Stromal cell of bone marrow (primary cell): ENCODE results near the gene SLC15A3.
"Not testable (repeated sequence)": the region's sequence is repeated elsewhere in the genome, so short reads cannot be mapped to it uniquely, and the experiment has no call there.

ENCODE experiments used
- DNase-seq: peaks from one replicate; pipeline ENCODE4 v3.0.0-alpha.2; 2012; ENCODE audit warnings: low read depth

Gene SLC15A3

GRCh38 chr11:60913793-60914632, 38.0 kb downstream of the SLC15A3 start, which contains the start of gene TMEM109:
TMEM109 (plus strand) TSS chr11:60914158; CDS start chr11:60919694, 5,536 bp downstream.
- peak; percentile 85 for DNase-seq

- DNase-seq, result no peak
Observed at GRCh38 chr11:60912851-60913528, 39.0 kb downstream of the SLC15A3 start.

GRCh38 chr11:60912223-60912850, 39.6 kb downstream of the SLC15A3 start:
- DNase-seq, result no peak

GRCh38 chr11:60910711-60911380, 41.1 kb downstream of the SLC15A3 start:
- no peak for DNase-seq

- no peak for DNase-seq
Observed at GRCh38 chr11:60910281-60910687, 41.7 kb downstream of the SLC15A3 start.

- DNase-seq, result not testable (repeated sequence)
Observed at GRCh38 chr11:60909680-60910280, 42.2 kb downstream of the SLC15A3 start.

- DNase-seq, result no peak
Observed at GRCh38 chr11:60908803-60909202, 43.2 kb downstream of the SLC15A3 start.

GRCh38 chr11:60906132-60906972, 45.6 kb downstream of the SLC15A3 start, which contains the start of gene PRPF19:
PRPF19 (minus strand) TSS chr11:60906585; CDS start chr11:60906382, 203 bp downstream.
- DNase-seq, result peak; percentile 93

- peak; percentile 36 for DNase-seq
Observed at GRCh38 chr11:60905551-60906113, 46.3 kb downstream of the SLC15A3 start.

GRCh38 chr11:60905047-60905446, 46.9 kb downstream of the SLC15A3 start:
- no peak for DNase-seq

GRCh38 chr11:60902625-60903024, 49.4 kb downstream of the SLC15A3 start:
- DNase-seq, result no peak

GRCh38 chr11:60900673-60901404, 51.1 kb downstream of the SLC15A3 start:
- DNase-seq, result no peak

- no peak for DNase-seq
Observed at GRCh38 chr11:60899977-60900376, 52.0 kb downstream of the SLC15A3 start.

- DNase-seq, result peak; percentile 53
Observed at GRCh38 chr11:60899046-60899936, 52.7 kb downstream of the SLC15A3 start.

- DNase-seq, result no peak
Observed at GRCh38 chr11:60897496-60897895, 54.5 kb downstream of the SLC15A3 start.

- DNase-seq, result no peak
Observed at GRCh38 chr11:60895687-60896086, 56.3 kb downstream of the SLC15A3 start.

- DNase-seq, result no peak
Observed at GRCh38 chr11:60891103-60891741, 60.8 kb downstream of the SLC15A3 start.

GRCh38 chr11:60890696-60891095, 61.3 kb downstream of the SLC15A3 start:
- DNase-seq, result no peak
